Measurements from ENCODE around the gene VGLL4. TPM values are rescaled to one million over a fixed set of nuclear protein-coding genes. Genes with fewer than 3 reads are reported as not detected.

The VGLL4 gene
- total RNA-seq, 3 donors from 2014 or later, result 26.0 to 30.0 (median 28.5) TPM

DNA sequence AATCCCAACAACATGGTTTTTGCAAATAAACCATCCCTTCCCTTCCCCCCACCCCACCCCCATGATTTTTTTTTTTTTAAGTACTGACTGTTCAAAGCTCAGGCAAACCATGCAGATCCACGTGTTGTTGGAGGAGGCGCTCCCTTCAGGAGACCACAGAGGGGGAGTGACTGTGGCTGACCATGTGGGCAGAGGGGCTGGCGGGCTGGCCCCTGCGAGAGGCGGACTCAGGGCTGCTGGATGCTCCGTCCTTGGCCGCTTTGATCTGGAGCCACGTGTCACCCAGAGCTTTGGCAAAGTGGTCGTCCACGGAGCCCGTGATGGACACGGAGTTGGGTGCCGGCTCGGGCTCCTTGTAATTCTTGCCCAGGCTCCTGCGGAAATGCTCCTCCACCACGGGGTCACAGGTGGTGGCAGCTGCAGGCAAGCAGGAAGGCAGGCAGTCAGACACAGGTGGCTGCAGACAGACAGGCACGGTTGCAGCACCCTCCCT, 85.3 kb downstream of the VGLL4 start:
- DNase-seq, result no peak
- no peaks in the 10 kb centered on the region for H3K9me3 Mint-ChIP-seq
- ATAC-seq, result no peak
- no peaks in the 10 kb centered on the region for H3K4me1 Mint-ChIP-seq (ENCODE audit: low read depth)
- H3K4me3 Mint-ChIP-seq, result no peak overlapping the region
- H3K27me3 Mint-ChIP-seq (ENCODE audit: low read depth), result no peaks in the 10 kb centered on the region
- H3K36me3 Mint-ChIP-seq (ENCODE audit: insufficient read depth), result peaks cover 25% of the 10 kb centered on the region

GRCh38 chr3:11558002-11558401, 85.7 kb downstream of the VGLL4 start:
- no peaks in the 10 kb centered on the region for H3K4me1 Mint-ChIP-seq (ENCODE audit: low read depth)
- no peak for DNase-seq
- no peaks in the 10 kb centered on the region for H3K27me3 Mint-ChIP-seq (ENCODE audit: low read depth)
- H3K4me3 Mint-ChIP-seq, result no peak overlapping the region
- ATAC-seq, result peak in 1 of 2 donors; percentile 46
- H3K9me3 Mint-ChIP-seq, result no peaks in the 10 kb centered on the region
- peaks cover 23% of the 10 kb centered on the region for H3K36me3 Mint-ChIP-seq (ENCODE audit: insufficient read depth)

DNA sequence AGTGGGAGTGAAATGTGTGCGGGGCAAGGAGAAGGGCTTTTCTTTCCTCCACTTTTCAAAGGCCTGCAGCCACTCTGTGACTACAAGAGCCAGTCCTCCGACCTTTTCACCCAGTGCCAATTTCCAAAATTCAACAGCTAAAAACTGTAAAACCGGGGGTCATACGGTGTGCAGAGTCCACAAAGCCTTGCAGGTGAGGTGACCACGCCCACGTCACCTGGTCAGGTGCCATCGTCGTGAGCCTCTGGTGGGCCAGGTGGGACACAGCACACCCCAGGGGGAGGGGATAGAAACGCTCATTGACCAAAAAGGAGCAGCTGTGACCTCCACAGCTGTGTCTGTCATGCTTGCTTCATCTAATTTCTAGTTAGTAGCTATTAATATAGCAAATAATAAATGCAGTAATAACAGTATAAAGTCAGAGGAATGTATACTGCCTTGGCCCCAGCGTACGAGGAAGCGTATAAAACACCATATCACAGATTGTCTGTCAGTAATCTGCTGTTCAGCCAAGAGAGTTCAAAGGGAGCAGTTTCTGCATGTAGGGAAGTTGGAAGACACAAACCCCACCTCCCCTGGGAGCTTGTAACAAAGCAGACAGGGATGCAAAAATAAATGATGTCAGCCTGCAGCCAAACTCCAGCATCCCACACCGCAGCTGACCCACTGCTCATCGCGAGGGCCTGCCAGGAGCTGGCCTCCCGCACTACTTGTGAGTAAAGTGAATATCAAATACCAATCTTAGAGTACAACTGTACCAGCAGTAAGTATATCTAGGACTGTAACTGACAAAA, 86.7 kb downstream of the VGLL4 start:
- H3K4me3 Mint-ChIP-seq, result no peak overlapping the region
- H3K4me1 Mint-ChIP-seq (ENCODE audit: low read depth), result no peaks in the 10 kb centered on the region
- H3K9me3 Mint-ChIP-seq, result no peaks in the 10 kb centered on the region
- no peaks in the 10 kb centered on the region for H3K27me3 Mint-ChIP-seq (ENCODE audit: low read depth)
- peaks cover 23% of the 10 kb centered on the region for H3K36me3 Mint-ChIP-seq (ENCODE audit: insufficient read depth)
- DNase-seq (no peak), ATAC-seq (no peak)

DNA sequence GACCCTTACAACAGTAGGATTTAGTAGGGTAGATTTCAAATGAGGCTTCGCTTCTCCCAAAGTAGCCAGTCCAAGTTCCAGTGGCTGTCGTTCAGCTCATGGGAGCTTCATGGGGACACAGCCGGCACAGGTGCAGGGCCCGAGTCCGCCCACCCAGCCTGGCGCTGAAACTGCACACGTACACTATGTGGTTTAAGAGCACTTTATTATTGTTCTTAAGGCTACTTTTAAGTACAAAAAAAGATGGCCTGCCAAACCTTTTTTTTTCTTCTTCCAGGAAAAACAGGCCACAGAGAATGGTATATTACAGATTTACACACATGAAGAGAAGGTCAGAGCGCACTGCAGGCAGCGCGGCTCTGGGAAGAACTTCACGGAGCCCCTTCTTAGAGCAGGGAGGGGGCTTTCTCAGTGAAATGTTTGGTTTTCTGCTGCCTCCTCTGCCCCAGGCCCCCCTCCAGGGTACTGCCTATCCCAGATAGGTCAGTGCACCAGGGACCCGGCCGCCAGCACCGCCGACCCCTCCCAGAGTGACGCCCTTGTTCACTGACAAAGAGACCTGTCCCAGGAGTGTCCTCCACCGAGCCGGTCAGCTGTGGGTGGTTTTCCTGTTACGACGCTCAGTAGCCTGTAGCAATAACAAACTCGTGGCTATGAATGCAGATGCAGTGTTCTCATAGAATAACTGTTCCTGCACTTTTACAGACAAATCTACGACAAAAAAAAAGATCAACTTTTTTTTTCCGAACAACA, 87.7 kb downstream of the VGLL4 start:
- no peak for ATAC-seq
- H3K4me3 Mint-ChIP-seq, result no peak overlapping the region
- H3K4me1 Mint-ChIP-seq (ENCODE audit: low read depth), result no peaks in the 10 kb centered on the region
- H3K36me3 Mint-ChIP-seq (ENCODE audit: insufficient read depth), result peaks cover 24% of the 10 kb centered on the region
- H3K27me3 Mint-ChIP-seq (ENCODE audit: low read depth), result no peaks in the 10 kb centered on the region
- DNase-seq, result no peak
- no peaks in the 10 kb centered on the region for H3K9me3 Mint-ChIP-seq

DNA sequence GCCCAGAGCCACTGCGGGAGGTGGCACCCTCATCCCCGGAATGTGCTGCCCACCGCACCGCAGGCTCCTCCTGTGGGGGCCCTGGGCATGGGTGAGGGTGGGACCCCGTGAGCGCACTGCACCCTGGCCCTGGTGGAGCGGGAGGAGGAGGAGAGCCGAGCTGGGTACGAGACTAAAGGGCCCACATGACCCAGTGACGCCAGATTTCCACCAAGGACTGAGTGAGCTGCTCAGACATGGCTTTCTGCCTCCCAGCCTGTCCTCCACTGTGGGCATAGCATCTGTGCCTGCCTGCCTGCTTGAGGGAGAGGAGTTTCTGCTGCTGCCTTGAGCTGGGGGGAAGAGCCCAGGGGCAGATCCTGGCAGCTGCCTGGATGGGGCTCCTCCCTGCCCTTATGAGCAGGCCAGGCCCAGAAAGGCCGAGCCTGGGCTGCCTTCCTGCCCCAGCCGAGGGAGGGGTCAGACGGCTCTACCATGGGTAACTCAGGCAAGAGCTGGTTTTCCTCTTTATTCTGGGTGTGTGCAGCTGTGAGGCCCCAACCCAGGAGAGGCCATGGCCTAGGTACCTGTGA, 88.4 kb downstream of the VGLL4 start:
- Mint-ChIP-seq H3K27me3 (ENCODE audit: low read depth) (no peaks in the 10 kb centered on the region), H3K9me3 (no peaks in the 10 kb centered on the region), H3K36me3 (ENCODE audit: insufficient read depth) (peaks cover 25% of the 10 kb centered on the region), H3K4me1 (ENCODE audit: low read depth) (no peaks in the 10 kb centered on the region), H3K4me3 (no peak overlapping the region)
- DNase-seq (no peak), ATAC-seq (no peak)

DNA sequence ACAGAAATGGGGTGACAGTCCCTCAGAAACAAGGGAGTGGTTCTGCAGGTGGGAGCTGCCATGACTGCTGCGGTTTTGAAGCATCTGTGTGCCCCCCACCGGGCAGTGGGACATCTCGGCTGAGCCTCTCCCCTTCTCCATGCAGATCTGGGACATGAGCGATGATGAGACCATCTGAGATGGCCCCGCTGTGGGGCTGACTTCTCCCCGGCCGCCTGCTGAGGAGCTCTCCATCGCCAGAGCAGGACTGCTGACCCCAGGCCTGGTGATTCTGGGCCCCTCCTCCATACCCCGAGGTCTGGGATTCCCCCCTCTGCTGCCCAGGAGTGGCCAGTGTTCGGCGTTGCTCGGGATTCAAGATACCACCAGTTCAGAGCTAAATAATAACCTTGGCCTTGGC, 89.0 kb downstream of the VGLL4 start:
- H3K4me3 Mint-ChIP-seq, result no peak overlapping the region
- H3K27me3 Mint-ChIP-seq (ENCODE audit: low read depth), result no peaks in the 10 kb centered on the region
- DNase-seq, result no peak
- ATAC-seq, result no peak
- no peaks in the 10 kb centered on the region for H3K9me3 Mint-ChIP-seq
- no peaks in the 10 kb centered on the region for H3K4me1 Mint-ChIP-seq (ENCODE audit: low read depth)
- H3K36me3 Mint-ChIP-seq (ENCODE audit: insufficient read depth), result peaks cover 24% of the 10 kb centered on the region

DNA sequence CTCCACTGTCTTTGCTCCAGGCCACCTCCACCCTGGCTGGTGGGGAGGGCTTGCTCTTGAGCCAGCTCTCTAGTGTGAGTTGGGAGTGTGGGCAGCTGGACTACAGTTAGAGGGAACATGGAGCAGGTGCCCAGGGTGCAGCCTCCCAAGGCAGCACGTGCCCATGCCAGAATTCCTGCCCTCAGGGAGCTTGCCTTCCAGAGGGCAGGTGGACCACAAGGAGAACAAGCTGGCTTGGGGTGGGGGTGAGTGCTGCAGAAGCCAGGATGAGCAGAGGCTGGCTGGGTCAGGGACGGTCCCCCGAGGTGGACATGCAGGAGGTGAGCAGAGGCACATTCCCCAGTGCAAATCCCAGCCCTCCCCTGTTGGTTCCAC, 89.5 kb downstream of the VGLL4 start:
- Mint-ChIP-seq H3K36me3 (ENCODE audit: insufficient read depth) (peaks cover 25% of the 10 kb centered on the region), H3K4me1 (ENCODE audit: low read depth) (no peaks in the 10 kb centered on the region), H3K4me3 (no peak overlapping the region), H3K27me3 (ENCODE audit: low read depth) (no peaks in the 10 kb centered on the region), H3K9me3 (no peaks in the 10 kb centered on the region)
- ATAC-seq, result no peak
- no peak for DNase-seq

DNA sequence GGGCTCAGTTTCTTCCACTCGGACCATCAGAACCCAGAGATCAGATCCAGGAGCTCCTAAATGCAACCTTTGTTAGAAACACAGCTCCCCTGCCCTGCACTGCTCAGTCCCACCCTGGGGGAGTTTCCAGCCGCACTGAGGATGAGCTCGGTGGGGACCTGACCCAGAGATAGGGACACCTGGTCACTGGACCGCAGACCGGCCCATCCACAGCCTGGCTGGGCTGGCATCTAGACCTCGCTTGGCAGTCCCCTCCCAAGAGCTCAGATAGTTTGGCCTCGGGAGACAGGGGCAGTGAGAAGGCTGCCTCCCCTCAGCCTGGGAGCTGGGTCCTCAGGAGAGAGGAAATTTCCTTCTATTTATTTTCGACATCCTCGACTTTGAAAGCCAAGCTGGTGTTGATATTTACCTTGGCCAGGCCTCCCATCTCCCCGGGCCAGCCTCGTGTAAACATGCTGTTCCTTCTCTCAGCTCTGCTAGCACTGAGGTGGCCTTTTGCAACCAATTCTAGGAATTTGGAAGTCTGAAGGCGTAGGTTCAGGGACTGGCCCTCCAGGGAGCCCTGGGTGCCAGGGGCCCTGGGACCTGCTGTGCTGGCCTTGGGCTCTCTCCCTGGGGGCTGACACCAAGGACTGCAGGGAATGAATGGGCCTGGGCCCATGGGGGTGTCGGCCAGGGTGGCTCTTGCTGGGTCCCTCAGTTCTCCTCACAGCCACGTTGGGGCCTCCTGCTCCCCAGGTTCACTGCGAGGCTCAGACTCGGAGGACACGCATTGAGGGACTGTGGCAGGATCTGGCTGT, 90.1 kb downstream of the VGLL4 start:
- DNase-seq (no peak), ATAC-seq (no peak)
- H3K36me3 Mint-ChIP-seq (ENCODE audit: insufficient read depth), result peaks cover 23% of the 10 kb centered on the region
- no peak overlapping the region for H3K4me3 Mint-ChIP-seq
- no peaks in the 10 kb centered on the region for H3K4me1 Mint-ChIP-seq (ENCODE audit: low read depth)
- H3K27me3 Mint-ChIP-seq (ENCODE audit: low read depth), result no peaks in the 10 kb centered on the region
- H3K9me3 Mint-ChIP-seq, result no peaks in the 10 kb centered on the region

- Mint-ChIP-seq H3K4me3 (no peak overlapping the region), H3K4me1 (ENCODE audit: low read depth) (no peaks in the 10 kb centered on the region), H3K27me3 (ENCODE audit: low read depth) (no peaks in the 10 kb centered on the region), H3K36me3 (ENCODE audit: insufficient read depth) (peaks cover 17% of the 10 kb centered on the region), H3K9me3 (no peaks in the 10 kb centered on the region)
- no peak for ATAC-seq
- no peak for DNase-seq
These were observed 91.1 kb downstream of the VGLL4 start for GRCh38 chr3:11552289-11553264.

DNA sequence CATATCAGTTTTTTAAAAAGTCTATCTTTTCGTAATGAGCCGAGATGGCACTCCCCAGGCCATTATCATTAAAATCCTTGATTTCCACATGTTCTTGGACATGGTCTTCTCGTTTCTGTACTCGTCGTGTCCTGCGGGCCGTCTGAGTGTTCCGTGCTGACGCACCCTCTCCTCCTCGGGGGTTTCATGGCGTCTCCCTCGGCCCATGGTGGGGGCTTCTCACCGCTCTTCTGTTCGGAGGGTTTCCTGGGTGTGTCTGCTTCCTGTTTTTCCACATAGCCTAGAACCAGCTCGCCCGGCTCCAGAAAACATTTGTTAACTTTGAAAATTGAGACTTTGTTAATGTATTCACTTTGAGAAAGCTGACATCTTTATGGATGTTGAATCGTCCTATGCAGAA, 92.7 kb downstream of the VGLL4 start:
- H3K27me3 Mint-ChIP-seq (ENCODE audit: low read depth), result no peaks in the 10 kb centered on the region
- DNase-seq (no peak), ATAC-seq (no peak)
- no peaks in the 10 kb centered on the region for H3K4me1 Mint-ChIP-seq (ENCODE audit: low read depth)
- no peak overlapping the region for H3K4me3 Mint-ChIP-seq
- H3K9me3 Mint-ChIP-seq, result peaks cover 6% of the 10 kb centered on the region
- H3K36me3 Mint-ChIP-seq (ENCODE audit: insufficient read depth), result peaks cover 16% of the 10 kb centered on the region

DNA sequence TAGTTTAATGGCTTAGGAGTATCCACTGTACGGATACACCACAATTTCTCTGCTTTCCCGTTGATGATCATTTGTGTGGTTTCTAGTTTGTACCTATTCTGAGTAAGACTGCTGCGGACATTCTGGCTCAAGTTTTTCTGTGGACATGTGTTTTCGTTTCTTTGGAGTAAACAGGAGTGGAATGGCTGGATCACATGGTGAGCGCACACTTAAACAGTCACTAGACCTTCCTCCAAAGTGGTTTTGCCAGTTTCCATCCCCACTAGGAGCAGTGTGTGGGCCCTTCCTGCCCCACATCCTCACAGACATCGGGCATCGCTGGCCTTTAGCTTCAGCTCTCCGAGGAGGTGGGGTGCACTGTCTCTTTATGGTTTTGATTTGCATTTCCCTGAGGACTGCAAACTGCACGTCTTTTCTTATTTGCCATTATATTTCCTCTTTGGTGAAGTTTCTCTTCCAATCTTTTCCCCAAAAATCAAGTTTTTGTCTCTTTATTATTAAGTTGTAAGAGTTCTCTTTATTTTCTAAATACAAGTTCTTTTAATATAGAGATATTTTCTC, 94.1 kb downstream of the VGLL4 start:
- ATAC-seq (no peak), DNase-seq (no peak)
- H3K4me1 Mint-ChIP-seq (ENCODE audit: low read depth), result no peaks in the 10 kb centered on the region
- peaks cover 12% of the 10 kb centered on the region for H3K36me3 Mint-ChIP-seq (ENCODE audit: insufficient read depth)
- no peaks in the 10 kb centered on the region for H3K27me3 Mint-ChIP-seq (ENCODE audit: low read depth)
- no peak overlapping the region for H3K4me3 Mint-ChIP-seq
- peaks cover 6% of the 10 kb centered on the region for H3K9me3 Mint-ChIP-seq

GRCh38 chr3:11548721-11549131, 95.0 kb downstream of the VGLL4 start:
- Mint-ChIP-seq H3K36me3 (ENCODE audit: insufficient read depth) (peaks cover 12% of the 10 kb centered on the region), H3K4me1 (ENCODE audit: low read depth) (no peaks in the 10 kb centered on the region), H3K9me3 (peaks cover 6% of the 10 kb centered on the region), H3K4me3 (no peak overlapping the region), H3K27me3 (ENCODE audit: low read depth) (no peaks in the 10 kb centered on the region)
- ATAC-seq (no peak), DNase-seq (no peak)

- Mint-ChIP-seq H3K27me3 (ENCODE audit: low read depth) (no peaks in the 10 kb centered on the region), H3K4me3 (no peak overlapping the region), H3K9me3 (peaks cover 6% of the 10 kb centered on the region), H3K36me3 (ENCODE audit: insufficient read depth) (peaks cover 9% of the 10 kb centered on the region), H3K4me1 (ENCODE audit: low read depth) (no peaks in the 10 kb centered on the region)
- peak in 1 of 2 donors; percentile 61 for ATAC-seq
- no peak for DNase-seq
These were observed 96.2 kb downstream of the VGLL4 start for GRCh38 chr3:11547498-11547897.

Data from activated T-cell treated with anti-CD3 and anti-CD28 coated beads, Interleukin-2, amount 50 U/mL, for 4 hours (primary cell).